HUES6 (cell line): ENCODE measurements around the gene TNS4.
"Not testable (repeated sequence)": the region's sequence is repeated elsewhere in the genome, so short reads cannot be mapped to it uniquely, and the experiment has no call there.

ENCODE experiments used
- H3K27ac ChIP-seq: 2 replicates; pipeline ENCODE4 v1.7.0; 2013; ENCODE audit warnings: low read depth, mild to moderate bottlenecking, low read length, inconsistent platforms
- H3K27me3 ChIP-seq: 2 replicates; pipeline ENCODE4 v1.6.1; 2013; ENCODE audit warnings: low read length; ENCODE audit not compliant: control insufficient read depth, insufficient read depth
- H3K36me3 ChIP-seq: 2 replicates; pipeline ENCODE4 v1.6.1; 2013; ENCODE audit warnings: low read length; ENCODE audit not compliant: control insufficient read depth, insufficient read depth
- H3K4me1 ChIP-seq: 2 replicates; pipeline ENCODE4 v1.6.1; 2013; ENCODE audit warnings: low read length; ENCODE audit not compliant: control insufficient read depth, insufficient read depth
- H3K4me3 ChIP-seq: 2 replicates; pipeline ENCODE4 v1.5.1; 2013; ENCODE audit warnings: low read depth, low read length
- H3K9ac ChIP-seq: one replicate; pipeline ENCODE4 v1.6.1; 2013; ENCODE audit warnings: mild to moderate bottlenecking, low read length
- H3K9me3 ChIP-seq: 2 replicates; pipeline ENCODE4 v1.6.1; 2013; ENCODE audit warnings: low read depth, low read length; ENCODE audit not compliant: control insufficient read depth, insufficient read depth

Gene TNS4

GRCh38 chr17:40501499-40501911 is at the start of gene TNS4:
Gene TNS4, minus strand, starts transcription at chr17:40501623. Its CDS starts 5,198 bp downstream, at chr17:40496425.
- Histone ChIP-seq H3K27me3 (no peaks in the 10 kb centered on the region), H3K27ac (no peak within 1 kb of the TSS), H3K9me3 (no peaks in the 10 kb centered on the region), H3K36me3 (no peaks in the 10 kb centered on the region), H3K4me3 (no peak within 1 kb of the TSS), H3K9ac (no peak within 1 kb of the TSS), H3K4me1 (peaks cover 40% of the 10 kb centered on the region)

- peaks cover 16% of the 10 kb centered on the region; the same call in 1 of the 2 replicates for H3K4me1 ChIP-seq
- no peaks in the 10 kb centered on the region for H3K27me3 ChIP-seq
- H3K36me3 ChIP-seq, result no peaks in the 10 kb centered on the region
- H3K9me3 ChIP-seq, result no peaks in the 10 kb centered on the region
- no peak overlapping the region for H3K9ac ChIP-seq
- H3K27ac ChIP-seq, result no peak overlapping the region
- H3K4me3 ChIP-seq, result no peak overlapping the region
These were observed 49.2 kb upstream of the TNS4 start for GRCh38 chr17:40550608-40551007.

GRCh38 chr17:40548982-40549685 is 47.7 kb upstream of the TNS4 start:
- H3K4me3 ChIP-seq, result no peak overlapping the region

GRCh38 chr17:40548491-40548981 is 47.1 kb upstream of the TNS4 start:
- peaks cover 11% of the 10 kb centered on the region; the same call in 1 of the 2 replicates for H3K4me1 ChIP-seq
- no peaks in the 10 kb centered on the region for H3K9me3 ChIP-seq
- no peak overlapping the region for H3K27ac ChIP-seq
- H3K27me3 ChIP-seq, result no peaks in the 10 kb centered on the region
- H3K36me3 ChIP-seq, result no peaks in the 10 kb centered on the region
- H3K9ac ChIP-seq, result no peak overlapping the region
- H3K4me3 ChIP-seq, result no peak overlapping the region

More at GRCh38 chr17:40548982-40549685, 47.7 kb upstream of the TNS4 start:
- Histone ChIP-seq H3K36me3 (no peaks in the 10 kb centered on the region), H3K27ac (no peak overlapping the region), H3K27me3 (no peaks in the 10 kb centered on the region), H3K4me1 (peaks cover 16% of the 10 kb centered on the region; the same call in 1 of the 2 replicates), H3K9me3 (no peaks in the 10 kb centered on the region), H3K9ac (no peak overlapping the region)

GRCh38 chr17:40547785-40548478 is 46.5 kb upstream of the TNS4 start:
- H3K9ac ChIP-seq, result no peak overlapping the region
- no peaks in the 10 kb centered on the region for H3K27me3 ChIP-seq
- no peak overlapping the region for H3K27ac ChIP-seq
- peaks cover 17% of the 10 kb centered on the region; the same call in 1 of the 2 replicates for H3K4me1 ChIP-seq
- H3K36me3 ChIP-seq, result no peaks in the 10 kb centered on the region
- H3K4me3 ChIP-seq, result no peak overlapping the region
- no peaks in the 10 kb centered on the region for H3K9me3 ChIP-seq

- Histone ChIP-seq H3K4me3 (no peak overlapping the region), H3K36me3 (no peaks in the 10 kb centered on the region), H3K9ac (no peak overlapping the region), H3K27me3 (no peaks in the 10 kb centered on the region), H3K27ac (no peak overlapping the region), H3K9me3 (no peaks in the 10 kb centered on the region), H3K4me1 (peaks cover 23% of the 10 kb centered on the region; the same call in 1 of the 2 replicates)
These were observed 45.8 kb upstream of the TNS4 start for GRCh38 chr17:40547079-40547784.

GRCh38 chr17:40546497-40546896 is 45.1 kb upstream of the TNS4 start:
- H3K27me3 ChIP-seq, result not testable (repeated sequence)
- peaks cover 26% of the 10 kb centered on the region; the same call in 1 of the 2 replicates for H3K4me1 ChIP-seq

GRCh38 chr17:40545660-40546059 is 44.2 kb upstream of the TNS4 start:
- Histone ChIP-seq H3K9me3 (no peaks in the 10 kb centered on the region), H3K27ac (no peak overlapping the region), H3K4me3 (no peak overlapping the region), H3K27me3 (no peaks in the 10 kb centered on the region), H3K36me3 (no peaks in the 10 kb centered on the region), H3K4me1 (peaks cover 26% of the 10 kb centered on the region; the same call in 1 of the 2 replicates), H3K9ac (no peak overlapping the region)

More at GRCh38 chr17:40546497-40546896, 45.1 kb upstream of the TNS4 start:
- H3K9me3 ChIP-seq, H3K9ac ChIP-seq, H3K27ac ChIP-seq, H3K4me3 ChIP-seq, H3K36me3 ChIP-seq: not testable (repeated sequence)

- Histone ChIP-seq H3K4me1 (peaks cover 25% of the 10 kb centered on the region; the same call in 1 of the 2 replicates), H3K36me3 (no peaks in the 10 kb centered on the region), H3K4me3 (no peak overlapping the region), H3K9ac (no peak overlapping the region), H3K27ac (no peak overlapping the region), H3K9me3 (no peaks in the 10 kb centered on the region), H3K27me3 (peaks cover 5% of the 10 kb centered on the region; the same call in 1 of the 2 replicates)
These were observed 41.4 kb upstream of the TNS4 start for GRCh38 chr17:40542558-40543411.

GRCh38 chr17:40541873-40542557 is 40.6 kb upstream of the TNS4 start:
- H3K27me3 ChIP-seq, result peaks cover 5% of the 10 kb centered on the region; the same call in 1 of the 2 replicates
- H3K9me3 ChIP-seq, result no peaks in the 10 kb centered on the region
- H3K9ac ChIP-seq, result no peak overlapping the region
- H3K36me3 ChIP-seq, result no peaks in the 10 kb centered on the region
- H3K4me1 ChIP-seq, result peaks cover 21% of the 10 kb centered on the region; the same call in 1 of the 2 replicates
- H3K27ac ChIP-seq, result no peak overlapping the region
- no peak overlapping the region for H3K4me3 ChIP-seq
